M059J (cell line): Measurements from ENCODE around the gene VIM. TPM values are rescaled to one million over a fixed set of nuclear protein-coding genes. Genes with fewer than 3 reads are reported as not detected.

Experiments
- DNase-seq: peaks from one replicate; pipeline ENCODE4 v3.0.0-alpha.2; 2012; ENCODE audit warnings: low read depth
- total RNA-seq: library from RNA; depleted of rRNA; stranded (reverse); fragments of >200 nt; shearing (Covaris generic); gene quantifications from 2 replicates; pipeline ENCODE4 v1.2.3, GENCODE V29; 2014

Gene VIM
- total RNA-seq, 1 experiment from 2014 or later = 3,150 TPM

GRCh38 chr10:17209881-17210280 lies 18.2 kb upstream of the VIM start:
- DNase-seq = peak; percentile 18

GRCh38 chr10:17210361-17210760 lies 17.7 kb upstream of the VIM start:
- peak; percentile 23 for DNase-seq

- DNase-seq = peak; percentile 32
Observed at GRCh38 chr10:17212802-17213221, 15.2 kb upstream of the VIM start.

GRCh38 chr10:17213646-17214349 lies 14.2 kb upstream of the VIM start:
- DNase-seq = peak; percentile 69

- DNase-seq = peak; percentile 36
Observed at GRCh38 chr10:17214526-17214925, 13.5 kb upstream of the VIM start.

GRCh38 chr10:17214971-17215781 lies 12.9 kb upstream of the VIM start:
- DNase-seq = peak; percentile 93

- DNase-seq = no peak
Observed at GRCh38 chr10:17215782-17216122, 12.3 kb upstream of the VIM start.

GRCh38 chr10:17216217-17216900 lies 11.7 kb upstream of the VIM start:
- DNase-seq = peak; percentile 96

- DNase-seq = no peak
Observed at GRCh38 chr10:17216901-17217395, 11.1 kb upstream of the VIM start.

- peak; percentile 85 for DNase-seq
Observed at GRCh38 chr10:17217631-17218232, 10.3 kb upstream of the VIM start.

GRCh38 chr10:17219024-17219423 lies 9.0 kb upstream of the VIM start:
- peak; percentile 46 for DNase-seq

- peak; percentile 69 for DNase-seq
Observed at GRCh38 chr10:17220652-17221100, 7.4 kb upstream of the VIM start.

GRCh38 chr10:17222329-17222728 lies 5.7 kb upstream of the VIM start:
- peak; percentile 19 for DNase-seq

- no peak for DNase-seq
Observed at GRCh38 chr10:17225808-17226207, 2.2 kb upstream of the VIM start.

- peak; percentile 60 for DNase-seq
Observed at GRCh38 chr10:17226891-17227303, 1.1 kb upstream of the VIM start.

- DNase-seq = peak; percentile 51
Observed at GRCh38 chr10:17227367-17228090, 512 bp upstream of the VIM start.

- DNase-seq = peak; percentile 79
Observed at GRCh38 chr10:17229016-17229716, 1.1 kb downstream of the VIM start.

- no peak for DNase-seq
Observed at GRCh38 chr10:17229717-17229966, 1.6 kb downstream of the VIM start.

GRCh38 chr10:17229967-17230682 lies 2.1 kb downstream of the VIM start:
- DNase-seq = peak; percentile 48

- DNase-seq = no peak
Observed at GRCh38 chr10:17231788-17232187, 3.7 kb downstream of the VIM start.
